GM21423 (cell line): Measurements from ENCODE around the gene VAT1L.

Experiments used
- ATAC-seq: cut with Tn5 transposase; IDR thresholded peaks from one replicate; pipeline ENCODE4 v1.9.1; 2021; ENCODE audit warnings: mild to moderate bottlenecking, moderate library complexity; ENCODE audit not compliant: unreplicated experiment

The VAT1L gene

GRCh38 chr16:77780378-77780837 lies 8.0 kb upstream of the VAT1L start:
- no peak for ATAC-seq

GRCh38 chr16:77781091-77781490 lies 7.3 kb upstream of the VAT1L start:
- ATAC-seq: no peak

GRCh38 chr16:77782694-77783093 lies 5.7 kb upstream of the VAT1L start:
- ATAC-seq: no peak

GRCh38 chr16:77784441-77785372 lies 3.7 kb upstream of the VAT1L start:
- ATAC-seq: no peak

GRCh38 chr16:77785373-77785764 lies 3.0 kb upstream of the VAT1L start:
- no peak for ATAC-seq

- ATAC-seq: no peak
Measured at GRCh38 chr16:77786186-77786847, 2.0 kb upstream of the VAT1L start.

- ATAC-seq: no peak
Measured at GRCh38 chr16:77787452-77787851, 912 bp upstream of the VAT1L start.

GRCh38 chr16:77789085-77790008 lies 983 bp downstream of the VAT1L start:
- no peak for ATAC-seq

GRCh38 chr16:77790009-77790372 lies 1.6 kb downstream of the VAT1L start:
- no peak for ATAC-seq

- no peak for ATAC-seq
Measured at GRCh38 chr16:77790912-77791311, 2.5 kb downstream of the VAT1L start.

- no peak for ATAC-seq
Measured at GRCh38 chr16:77793417-77793816, 5.1 kb downstream of the VAT1L start.

GRCh38 chr16:77794586-77794985 lies 6.2 kb downstream of the VAT1L start:
- no peak for ATAC-seq

- ATAC-seq: no peak
Measured at GRCh38 chr16:77801817-77802216, 13.5 kb downstream of the VAT1L start.

GRCh38 chr16:77805398-77805797 lies 17.0 kb downstream of the VAT1L start:
- ATAC-seq: no peak

- ATAC-seq: no peak
Measured at GRCh38 chr16:77807021-77807420, 18.7 kb downstream of the VAT1L start.

GRCh38 chr16:77812856-77813500 lies 24.6 kb downstream of the VAT1L start:
- no peak for ATAC-seq

- ATAC-seq: no peak
Measured at GRCh38 chr16:77816293-77816692, 27.9 kb downstream of the VAT1L start.

- no peak for ATAC-seq
Measured at GRCh38 chr16:77820340-77820739, 32.0 kb downstream of the VAT1L start.

GRCh38 chr16:77822661-77823060 lies 34.3 kb downstream of the VAT1L start:
- ATAC-seq: no peak

- no peak for ATAC-seq
Measured at GRCh38 chr16:77823067-77823466, 34.7 kb downstream of the VAT1L start.

- no peak for ATAC-seq
Measured at GRCh38 chr16:77825196-77825595, 36.8 kb downstream of the VAT1L start.
